Measurements from ENCODE around the gene ETV7. TPM values are rescaled to one million over a fixed set of nuclear protein-coding genes. Genes with fewer than 3 reads are reported as not detected.

ETV7 gene
- total RNA-seq (2021; fragmentation: NEBNext Ultra II Directional; extraction: Animal tissue kit (Norgen Biotek cat#: 25700)) = under 1 TPM in 4 of 6 experiments, not detected in 2; 0.20 to 0.32 (median 0.24) TPM
- long read RNA-seq = 0 reads

- Mint-ChIP-seq H3K4me3 (peak within 1 kb of the TSS; percentile 94), H3K9me3 (no peaks in the 10 kb centered on the region), H3K36me3 (ENCODE audit: low read depth) (no peaks in the 10 kb centered on the region; the same call in 1 of the 2 replicates), H3K27me3 (ENCODE audit: insufficient read depth) (peaks cover 29% of the 10 kb centered on the region), H3K27ac (peak within 1 kb of the TSS; percentile 52), H3K4me1 (ENCODE audit: low read depth) (peaks cover 26% of the 10 kb centered on the region)
- TF ChIP-seq CTCF (IDR thresholded peaks at IDR 0.05) = no peak
- DNase-seq = no peak
Measured at GRCh38 chr6:36387440-36388303, at the start of gene ETV7. Gene ETV7, minus strand, starts transcription at chr6:36387669. Its CDS starts 128 bp downstream, at chr6:36387541.

- H3K4me1 Mint-ChIP-seq (ENCODE audit: low read depth) = peaks cover 53% of the 10 kb centered on the region
Measured at GRCh38 chr6:36436466-36436865, 49.0 kb upstream of the ETV7 start.

GRCh38 chr6:36432151-36432671, 44.7 kb upstream of the ETV7 start:
- Mint-ChIP-seq H3K27ac (peak overlapping the region; percentile 85), H3K36me3 (ENCODE audit: low read depth) (peaks cover 6% of the 10 kb centered on the region), H3K27me3 (ENCODE audit: insufficient read depth) (no peaks in the 10 kb centered on the region), H3K4me1 (ENCODE audit: low read depth) (peaks cover 68% of the 10 kb centered on the region), H3K4me3 (peak overlapping the region; percentile 77), H3K9me3 (peaks cover 6% of the 10 kb centered on the region; the same call in 1 of the 2 replicates)
- TF ChIP-seq CTCF (IDR thresholded peaks at IDR 0.05) = no peak
- peak; percentile 53 for DNase-seq

More at GRCh38 chr6:36436466-36436865, 49.0 kb upstream of the ETV7 start:
- H3K27me3 Mint-ChIP-seq (ENCODE audit: insufficient read depth) = no peaks in the 10 kb centered on the region
- H3K27ac Mint-ChIP-seq = peak overlapping the region; percentile 67
- peaks cover 6% of the 10 kb centered on the region; the same call in 1 of the 2 replicates for H3K9me3 Mint-ChIP-seq
- peak; percentile 30 for DNase-seq
- peak overlapping the region; percentile 13; the same call in 1 of the 2 replicates for H3K4me3 Mint-ChIP-seq
- peaks cover 6% of the 10 kb centered on the region for H3K36me3 Mint-ChIP-seq (ENCODE audit: low read depth)
- no peak for TF ChIP-seq CTCF (IDR thresholded peaks at IDR 0.05)

GRCh38 chr6:36431197-36431596, 43.7 kb upstream of the ETV7 start:
- Mint-ChIP-seq H3K27ac (peak overlapping the region; percentile 85; the same call in 1 of the 2 replicates), H3K4me1 (ENCODE audit: low read depth) (peaks cover 60% of the 10 kb centered on the region), H3K4me3 (peak overlapping the region; percentile 7; the same call in 1 of the 2 replicates), H3K36me3 (ENCODE audit: low read depth) (peaks cover 6% of the 10 kb centered on the region), H3K9me3 (peaks cover 6% of the 10 kb centered on the region; the same call in 1 of the 2 replicates), H3K27me3 (ENCODE audit: insufficient read depth) (no peaks in the 10 kb centered on the region)
- DNase-seq = no peak
- no peak for TF ChIP-seq CTCF (IDR thresholded peaks at IDR 0.05)

DNA sequence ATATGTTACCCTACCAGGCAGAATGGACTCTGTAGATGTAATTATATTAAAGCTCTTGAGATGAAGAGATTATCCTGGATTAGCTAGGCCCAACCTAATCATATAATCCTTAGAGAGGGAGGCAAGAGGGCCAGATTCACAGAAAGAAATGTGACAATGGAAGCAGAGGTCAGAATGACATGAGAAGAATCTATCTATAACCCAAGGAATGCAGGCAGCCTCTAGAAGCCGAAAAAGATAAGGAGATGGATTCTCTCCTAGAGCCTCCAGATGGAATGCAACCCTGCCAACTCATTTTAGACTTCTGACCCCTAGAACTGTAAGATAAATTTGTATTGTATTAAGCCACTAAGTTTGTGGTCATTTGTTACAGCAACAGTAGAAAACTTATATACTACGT, 42.9 kb upstream of the ETV7 start:
- no peak for DNase-seq
- no peak for TF ChIP-seq CTCF (IDR thresholded peaks at IDR 0.05)
- no peak overlapping the region; the same call in 1 of the 2 replicates for H3K4me3 Mint-ChIP-seq
- H3K36me3 Mint-ChIP-seq (ENCODE audit: low read depth) = peaks cover 6% of the 10 kb centered on the region
- H3K27ac Mint-ChIP-seq = peak overlapping the region; percentile 78
- H3K27me3 Mint-ChIP-seq (ENCODE audit: insufficient read depth) = no peaks in the 10 kb centered on the region
- peaks cover 51% of the 10 kb centered on the region for H3K4me1 Mint-ChIP-seq (ENCODE audit: low read depth)
- H3K9me3 Mint-ChIP-seq = peaks cover 6% of the 10 kb centered on the region; the same call in 1 of the 2 replicates
